Prostate gland (tissue), 2 donors: ENCODE measurements around the gene PNMA8C.

ENCODE experiments used
- POLR2A ChIP-seq: fragments of 450-650 bp; IDR thresholded peaks from one replicate; pipeline ENCODE4 v1.6.1; 2016; ENCODE audit warnings: antibody characterized with exemption, mild to moderate bottlenecking
- TF ChIP-seq, protein P1 (sequence below), 4 experiments: fragments of 200-600 bp in 2 of 4; fragments of 450-650 bp in 2 of 4; sonication (generic) in 2 of 4; IDR thresholded peaks; 1 replicate in 3 of 4; 2 replicates in 1 of 4; pipeline ENCODE4 v1.5.1; 2016 to 2019; ENCODE audit warnings: antibody characterized with exemption in 4 of 4, mild to moderate bottlenecking in 2 of 4, moderate library complexity in 2 of 4

DNA sequence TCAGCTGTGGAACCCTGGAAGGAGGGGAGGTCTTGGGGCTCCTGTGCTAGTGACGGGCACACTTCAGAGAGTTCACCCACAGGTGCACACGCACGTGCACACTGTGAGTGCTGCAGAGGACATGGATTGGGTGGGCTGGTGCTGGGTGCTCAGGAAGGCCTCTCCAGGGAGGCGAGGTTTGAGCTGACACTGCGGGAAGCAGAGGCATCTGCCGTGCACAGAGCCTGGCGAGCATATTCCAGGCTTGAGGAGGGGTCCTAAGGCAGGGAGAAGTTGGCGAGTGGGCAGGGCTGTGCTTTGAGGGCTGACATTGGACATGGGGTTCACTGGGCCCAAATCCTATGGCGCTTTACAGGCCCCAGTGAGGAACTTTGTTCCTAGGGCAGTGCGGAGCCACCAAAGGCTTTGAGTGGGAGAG, 41.0 kb downstream of the PNMA8C start:
- TF ChIP-seq, protein P1, sequence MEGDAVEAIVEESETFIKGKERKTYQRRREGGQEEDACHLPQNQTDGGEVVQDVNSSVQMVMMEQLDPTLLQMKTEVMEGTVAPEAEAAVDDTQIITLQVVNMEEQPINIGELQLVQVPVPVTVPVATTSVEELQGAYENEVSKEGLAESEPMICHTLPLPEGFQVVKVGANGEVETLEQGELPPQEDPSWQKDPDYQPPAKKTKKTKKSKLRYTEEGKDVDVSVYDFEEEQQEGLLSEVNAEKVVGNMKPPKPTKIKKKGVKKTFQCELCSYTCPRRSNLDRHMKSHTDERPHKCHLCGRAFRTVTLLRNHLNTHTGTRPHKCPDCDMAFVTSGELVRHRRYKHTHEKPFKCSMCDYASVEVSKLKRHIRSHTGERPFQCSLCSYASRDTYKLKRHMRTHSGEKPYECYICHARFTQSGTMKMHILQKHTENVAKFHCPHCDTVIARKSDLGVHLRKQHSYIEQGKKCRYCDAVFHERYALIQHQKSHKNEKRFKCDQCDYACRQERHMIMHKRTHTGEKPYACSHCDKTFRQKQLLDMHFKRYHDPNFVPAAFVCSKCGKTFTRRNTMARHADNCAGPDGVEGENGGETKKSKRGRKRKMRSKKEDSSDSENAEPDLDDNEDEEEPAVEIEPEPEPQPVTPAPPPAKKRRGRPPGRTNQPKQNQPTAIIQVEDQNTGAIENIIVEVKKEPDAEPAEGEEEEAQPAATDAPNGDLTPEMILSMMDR (IDR thresholded peaks at IDR 0.05), result no peak
- TF ChIP-seq POLR2A, result no peak
